Suprapubic skin (tissue), 4 donors: ENCODE data around the gene CRTAP. TPM values are rescaled to one million over a fixed set of nuclear protein-coding genes. Genes with fewer than 3 reads are reported as not detected.
A peak's percentile ranks its signal among the peaks of the same experiment; 100 is the strongest.

Experiments used
- DNase-seq, 2 donors: peaks; one replicate each; pipeline ENCODE4 v3.0.0-alpha.2; 2019; ENCODE audit warnings: low spot score in 2 of 2
- H3K27ac ChIP-seq: fragments of 200-600 bp; sonication (generic); one replicate; pipeline ENCODE4 v1.5.1; 2019
- H3K27me3 ChIP-seq: fragments of 200-600 bp; sonication (generic); one replicate; pipeline ENCODE4 v1.5.1; 2019
- H3K36me3 ChIP-seq: fragments of 200-600 bp; sonication (generic); one replicate; pipeline ENCODE4 v1.5.1; 2019
- H3K4me1 ChIP-seq: fragments of 200-600 bp; sonication (generic); one replicate; pipeline ENCODE4 v1.5.1; 2019
- H3K4me3 ChIP-seq: fragments of 200-600 bp; sonication (generic); one replicate; pipeline ENCODE4 v1.5.1; 2019; ENCODE audit warnings: mild to moderate bottlenecking
- H3K9me3 ChIP-seq: fragments of 200-600 bp; sonication (generic); one replicate; pipeline ENCODE4 v1.5.1; 2019
- EP300 ChIP-seq: sonication (generic); formaldehyde crosslinking; IDR thresholded peaks from one replicate; pipeline ENCODE4 v1.6.1; 2017; ENCODE audit warnings: antibody characterized with exemption
- POLR2A ChIP-seq, 2 donors: fragments of 450-650 bp; IDR thresholded peaks; one replicate each; pipeline ENCODE4 v1.6.1; 2017; ENCODE audit warnings: antibody characterized with exemption in 2 of 2, mild to moderate bottlenecking in 2 of 2, moderate library complexity in 2 of 2
- POLR2AphosphoS5 ChIP-seq, 3 donors: sonication (generic); formaldehyde crosslinking; IDR thresholded peaks; one replicate each; pipeline ENCODE4 v1.6.1; 2017; ENCODE audit warnings: antibody characterized with exemption in 3 of 3
- WGBS: methylation state at CpG from one replicate; pipeline ENCODE4 v1.1.5; 2018; 5-methylcytosine and 5-hydroxymethylcytosine counted together
- total RNA-seq, 4 donors: library from RNA; depleted of rRNA; stranded (reverse); fragments of >200 nt; gene quantifications; one replicate each; pipeline ENCODE4 v1.1.0, GENCODE V29; 2016
- TF ChIP-seq, protein P1 (sequence below), 2 donors: fragments of 200-600 bp in 1 of 2; fragments of 450-650 bp in 1 of 2; sonication (generic) in 1 of 2; IDR thresholded peaks; one replicate each; pipeline ENCODE4 v1.5.1; 2016 to 2019; ENCODE audit warnings: antibody characterized with exemption in 2 of 2, mild to moderate bottlenecking in 1 of 2, moderate library complexity in 1 of 2

Gene CRTAP
- total RNA-seq, 4 donors from 2014 or later = 99.5 to 162 (median 135) TPM

DNA sequence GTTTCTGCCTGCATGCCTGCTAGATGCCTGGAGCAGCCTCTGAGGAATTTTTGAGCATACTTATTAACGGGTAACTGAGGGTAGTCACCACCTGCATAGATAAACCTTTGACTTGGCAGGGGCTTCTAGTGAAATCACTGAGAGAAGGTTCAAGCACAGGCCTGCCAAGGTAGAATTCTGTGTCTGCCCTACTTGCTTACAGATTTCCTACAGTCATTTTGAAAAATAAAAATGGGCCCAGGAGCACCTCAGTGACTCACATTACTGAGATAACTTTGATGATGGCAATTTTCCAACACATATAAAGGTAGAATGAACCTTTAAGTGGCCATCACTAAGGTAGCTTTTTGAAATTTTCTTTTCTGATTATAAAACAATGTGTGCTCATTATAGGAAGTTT is 10.8 kb downstream of the CRTAP start:
- no peak overlapping the region for H3K4me3 ChIP-seq
- peaks cover 73% of the 10 kb centered on the region for H3K36me3 ChIP-seq
- H3K4me1 ChIP-seq = no peaks in the 10 kb centered on the region
- WGBS = 38% methylated on average over 1 of the region's 1 CpG
- DNase-seq = no peak
- no peaks in the 10 kb centered on the region for H3K27me3 ChIP-seq
- no peaks in the 10 kb centered on the region for H3K9me3 ChIP-seq
- no peak overlapping the region for H3K27ac ChIP-seq
- TF ChIP-seq, protein P1, sequence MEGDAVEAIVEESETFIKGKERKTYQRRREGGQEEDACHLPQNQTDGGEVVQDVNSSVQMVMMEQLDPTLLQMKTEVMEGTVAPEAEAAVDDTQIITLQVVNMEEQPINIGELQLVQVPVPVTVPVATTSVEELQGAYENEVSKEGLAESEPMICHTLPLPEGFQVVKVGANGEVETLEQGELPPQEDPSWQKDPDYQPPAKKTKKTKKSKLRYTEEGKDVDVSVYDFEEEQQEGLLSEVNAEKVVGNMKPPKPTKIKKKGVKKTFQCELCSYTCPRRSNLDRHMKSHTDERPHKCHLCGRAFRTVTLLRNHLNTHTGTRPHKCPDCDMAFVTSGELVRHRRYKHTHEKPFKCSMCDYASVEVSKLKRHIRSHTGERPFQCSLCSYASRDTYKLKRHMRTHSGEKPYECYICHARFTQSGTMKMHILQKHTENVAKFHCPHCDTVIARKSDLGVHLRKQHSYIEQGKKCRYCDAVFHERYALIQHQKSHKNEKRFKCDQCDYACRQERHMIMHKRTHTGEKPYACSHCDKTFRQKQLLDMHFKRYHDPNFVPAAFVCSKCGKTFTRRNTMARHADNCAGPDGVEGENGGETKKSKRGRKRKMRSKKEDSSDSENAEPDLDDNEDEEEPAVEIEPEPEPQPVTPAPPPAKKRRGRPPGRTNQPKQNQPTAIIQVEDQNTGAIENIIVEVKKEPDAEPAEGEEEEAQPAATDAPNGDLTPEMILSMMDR (IDR thresholded peaks at IDR 0.05) = no peak
- no peak for TF ChIP-seq POLR2A (IDR thresholded peaks at IDR 0.05)
- no peak for TF ChIP-seq EP300
- no peak for TF ChIP-seq POLR2AphosphoS5 (IDR thresholded peaks at IDR 0.05)

DNA sequence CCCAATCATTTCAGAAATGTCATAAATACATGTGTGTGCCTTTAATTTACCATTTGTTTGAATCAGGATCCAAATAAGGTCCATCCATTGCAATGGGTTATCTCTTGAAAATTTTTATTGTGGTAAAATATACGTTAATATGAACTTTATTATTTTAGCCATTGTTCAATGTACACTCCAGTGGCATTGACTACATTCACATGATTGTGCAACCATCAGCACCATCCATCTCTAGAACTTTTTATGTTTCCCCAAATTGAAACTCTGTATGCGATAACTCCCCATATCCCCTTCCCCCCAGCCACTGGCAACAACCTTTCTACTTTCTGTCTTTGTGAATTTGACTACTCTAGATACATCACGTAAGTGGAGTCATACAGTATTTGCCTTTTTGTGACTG is 12.0 kb downstream of the CRTAP start:
- H3K4me1 ChIP-seq = no peaks in the 10 kb centered on the region
- no peak for DNase-seq
- H3K27ac ChIP-seq = no peak overlapping the region
- TF ChIP-seq POLR2A (IDR thresholded peaks at IDR 0.05) = no peak
- no peak for TF ChIP-seq EP300
- H3K27me3 ChIP-seq = no peaks in the 10 kb centered on the region
- H3K9me3 ChIP-seq = no peaks in the 10 kb centered on the region
- H3K4me3 ChIP-seq = no peak overlapping the region
- WGBS = 86% methylated on average over 3 of the region's 3 CpGs
- peaks cover 80% of the 10 kb centered on the region for H3K36me3 ChIP-seq

DNA sequence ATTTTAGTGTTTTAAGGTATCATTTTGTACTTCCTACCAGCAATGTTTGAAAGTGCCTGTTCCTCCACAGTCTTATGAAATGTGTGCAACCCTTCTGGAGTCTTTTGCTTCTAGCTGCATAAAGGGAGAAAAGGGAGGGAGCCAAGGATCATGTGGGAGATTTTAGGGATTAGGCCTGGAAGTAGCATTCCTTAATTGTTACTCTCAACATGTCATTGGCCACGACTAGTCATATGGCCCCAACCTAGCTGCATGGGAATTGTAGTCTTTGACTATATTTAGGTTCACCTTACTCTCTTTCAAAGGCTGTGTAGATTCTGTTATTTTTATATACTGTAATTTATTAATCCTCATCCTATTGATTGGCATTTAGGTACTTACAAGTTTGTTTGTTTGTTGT is 14.9 kb downstream of the CRTAP start:
- Histone ChIP-seq H3K4me1 (peaks cover 6% of the 10 kb centered on the region), H3K36me3 (peaks cover 81% of the 10 kb centered on the region), H3K27ac (no peak overlapping the region), H3K4me3 (no peak overlapping the region), H3K9me3 (no peaks in the 10 kb centered on the region), H3K27me3 (no peaks in the 10 kb centered on the region)
- DNase-seq = no peak
- no peak for TF ChIP-seq POLR2AphosphoS5 (IDR thresholded peaks at IDR 0.05)
- TF ChIP-seq POLR2A (IDR thresholded peaks at IDR 0.05) = no peak
- TF ChIP-seq EP300 = no peak
- TF ChIP-seq, protein P1 (IDR thresholded peaks at IDR 0.05) = no peak
- WGBS = 61% methylated on average over 1 of the region's 1 CpG

DNA sequence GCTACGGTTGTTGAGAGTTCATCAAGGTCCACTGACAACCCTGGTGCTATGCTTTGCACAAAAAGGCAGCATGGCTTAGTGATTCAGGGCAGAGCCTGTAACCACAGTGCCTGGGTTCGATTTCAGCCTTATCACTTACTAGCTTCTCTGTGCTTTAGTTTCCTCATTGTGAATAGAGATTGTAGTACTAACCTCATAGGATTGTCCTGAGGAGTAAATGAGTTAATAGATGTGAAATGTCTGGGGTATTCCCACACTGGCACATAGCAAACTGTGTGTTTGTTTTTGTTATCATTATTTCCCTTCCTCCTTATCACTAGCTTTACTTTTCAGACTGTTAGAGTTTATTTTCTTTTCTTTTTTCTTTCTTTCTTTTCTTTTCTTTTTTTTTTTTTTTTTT is 16.3 kb downstream of the CRTAP start:
- DNase-seq = no peak
- H3K27me3 ChIP-seq = no peaks in the 10 kb centered on the region
- TF ChIP-seq EP300 (no peak), POLR2A (IDR thresholded peaks at IDR 0.05) (no peak), POLR2AphosphoS5 (IDR thresholded peaks at IDR 0.05) (no peak)
- TF ChIP-seq, protein P1 (IDR thresholded peaks at IDR 0.05) = no peak
- H3K27ac ChIP-seq = no peak overlapping the region
- no peaks in the 10 kb centered on the region for H3K9me3 ChIP-seq
- H3K4me1 ChIP-seq = peaks cover 6% of the 10 kb centered on the region
- H3K36me3 ChIP-seq = peaks cover 81% of the 10 kb centered on the region
- 63% methylated on average over 2 of the region's 2 CpGs for WGBS
- no peak overlapping the region for H3K4me3 ChIP-seq

DNA sequence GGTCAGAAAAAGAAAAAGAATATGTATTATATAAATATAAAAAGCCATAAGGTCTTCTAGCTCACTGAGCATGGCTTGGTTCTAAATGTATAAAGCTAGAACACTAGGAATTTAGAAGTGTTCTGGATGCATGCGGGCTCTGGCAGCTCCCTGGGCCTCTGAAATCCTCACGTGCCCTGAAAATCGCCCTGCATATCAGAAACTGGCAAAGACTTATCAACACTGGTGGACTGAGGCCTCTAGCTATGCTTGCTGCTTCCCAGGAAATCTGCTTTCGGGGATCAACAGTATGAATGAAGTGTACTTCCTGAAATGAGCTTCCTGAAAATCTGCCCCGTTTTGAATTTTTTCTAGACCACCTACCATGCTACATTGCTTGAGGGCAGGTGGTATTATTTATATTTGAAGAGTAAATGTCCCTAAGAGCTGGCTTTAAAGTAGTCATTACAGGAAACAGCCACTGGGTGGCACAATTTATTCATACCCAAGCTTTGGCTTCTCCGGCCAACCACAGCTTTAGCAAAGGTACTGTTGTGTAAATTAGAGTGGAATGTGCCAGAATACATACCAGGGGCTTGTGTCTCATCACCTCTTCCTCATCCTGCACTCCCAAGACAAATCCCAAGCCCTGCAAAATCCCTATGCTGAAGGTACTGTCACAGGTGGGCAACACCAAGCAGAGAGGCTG is 17.7 kb downstream of the CRTAP start:
- Histone ChIP-seq H3K27ac (no peak overlapping the region), H3K4me1 (peaks cover 6% of the 10 kb centered on the region), H3K4me3 (no peak overlapping the region), H3K36me3 (peaks cover 81% of the 10 kb centered on the region), H3K27me3 (no peaks in the 10 kb centered on the region), H3K9me3 (no peaks in the 10 kb centered on the region)
- TF ChIP-seq POLR2A (IDR thresholded peaks at IDR 0.05) (no peak), EP300 (no peak), POLR2AphosphoS5 (IDR thresholded peaks at IDR 0.05) (no peak)
- TF ChIP-seq, protein P1 (IDR thresholded peaks at IDR 0.05) = peak; percentile 37 to 69
- 30% methylated on average over 6 of the region's 6 CpGs for WGBS
- no peak for DNase-seq

DNA sequence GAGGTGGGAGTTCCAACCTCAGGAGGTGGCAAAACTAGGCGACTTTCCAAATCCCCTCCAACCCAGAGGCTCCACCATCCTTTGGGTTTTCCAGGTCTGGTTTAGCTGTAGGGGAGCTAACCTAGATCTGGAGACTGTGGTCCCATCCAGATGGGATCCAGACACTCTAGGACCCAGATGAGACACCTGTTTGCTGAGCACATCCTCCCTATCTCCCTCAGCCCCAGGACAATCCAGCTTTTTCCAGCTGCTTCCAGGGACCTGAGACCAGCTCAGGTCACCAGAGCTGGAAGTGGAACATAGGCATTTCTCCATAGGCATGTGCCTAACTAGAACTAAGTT is 18.2 kb downstream of the CRTAP start:
- TF ChIP-seq, protein P1 (IDR thresholded peaks at IDR 0.05) = no peak
- no peak for TF ChIP-seq POLR2AphosphoS5 (IDR thresholded peaks at IDR 0.05)
- TF ChIP-seq EP300 = no peak
- TF ChIP-seq POLR2A (IDR thresholded peaks at IDR 0.05) = no peak
- no peak overlapping the region for H3K27ac ChIP-seq
- no peak for DNase-seq
- H3K9me3 ChIP-seq = no peaks in the 10 kb centered on the region
- H3K36me3 ChIP-seq = peaks cover 81% of the 10 kb centered on the region
- H3K27me3 ChIP-seq = no peaks in the 10 kb centered on the region
- WGBS = 100% methylated on average over 1 of the region's 1 CpG
- H3K4me1 ChIP-seq = peaks cover 6% of the 10 kb centered on the region
- no peak overlapping the region for H3K4me3 ChIP-seq
